Measurements from ENCODE around the gene ASS1.
"Not testable (repeated sequence)": the region's sequence is repeated elsewhere in the genome, so short reads cannot be mapped to it uniquely, and the experiment has no call there.

The ASS1 gene

GRCh38 chr9:130444565-130445221 is at the start of gene ASS1:
Gene ASS1, plus strand, starts transcription at chr9:130444961. Its CDS starts 7,268 bp downstream, at chr9:130452229.
- Mint-ChIP-seq H3K4me3 (peak within 1 kb of the TSS; percentile 35), H3K27ac (no peak within 1 kb of the TSS), H3K4me1 (ENCODE audit: low read depth) (peaks cover 7% of the 10 kb centered on the region), H3K9me3 (peaks cover 10% of the 10 kb centered on the region), H3K27me3 (peaks cover 57% of the 10 kb centered on the region), H3K36me3 (ENCODE audit: low read depth) (no peaks in the 10 kb centered on the region)
- peak; percentile 68 for DNase-seq

GRCh38 chr9:130395810-130396435 is 48.8 kb upstream of the ASS1 start:
- Mint-ChIP-seq H3K4me1 (ENCODE audit: low read depth) (no peaks in the 10 kb centered on the region), H3K27ac (no peak overlapping the region), H3K36me3 (ENCODE audit: low read depth) (no peaks in the 10 kb centered on the region), H3K4me3 (no peak overlapping the region), H3K27me3 (peaks cover 4% of the 10 kb centered on the region), H3K9me3 (no peaks in the 10 kb centered on the region)
- DNase-seq: no peak

GRCh38 chr9:130396581-130396980 is 48.2 kb upstream of the ASS1 start:
- no peaks in the 10 kb centered on the region for H3K9me3 Mint-ChIP-seq
- H3K4me1 Mint-ChIP-seq (ENCODE audit: low read depth): no peaks in the 10 kb centered on the region
- DNase-seq: no peak
- no peak overlapping the region for H3K4me3 Mint-ChIP-seq
- no peak overlapping the region for H3K27ac Mint-ChIP-seq
- peaks cover 4% of the 10 kb centered on the region for H3K27me3 Mint-ChIP-seq
- no peaks in the 10 kb centered on the region for H3K36me3 Mint-ChIP-seq (ENCODE audit: low read depth)

GRCh38 chr9:130398487-130399240 is 46.1 kb upstream of the ASS1 start:
- Mint-ChIP-seq H3K9me3 (no peaks in the 10 kb centered on the region), H3K4me3 (no peak overlapping the region), H3K27ac (no peak overlapping the region), H3K36me3 (ENCODE audit: low read depth) (no peaks in the 10 kb centered on the region), H3K4me1 (ENCODE audit: low read depth) (no peaks in the 10 kb centered on the region), H3K27me3 (no peaks in the 10 kb centered on the region)
- no peak for DNase-seq

- Mint-ChIP-seq H3K27me3 (no peaks in the 10 kb centered on the region), H3K36me3 (ENCODE audit: low read depth) (no peaks in the 10 kb centered on the region), H3K27ac (no peak overlapping the region), H3K9me3 (no peaks in the 10 kb centered on the region), H3K4me1 (ENCODE audit: low read depth) (no peaks in the 10 kb centered on the region), H3K4me3 (no peak overlapping the region)
- DNase-seq: no peak
Observed at GRCh38 chr9:130399768-130400167, 45.0 kb upstream of the ASS1 start.

GRCh38 chr9:130400870-130401269 is 43.9 kb upstream of the ASS1 start:
- no peaks in the 10 kb centered on the region for H3K9me3 Mint-ChIP-seq
- no peak overlapping the region for H3K27ac Mint-ChIP-seq
- no peak overlapping the region for H3K4me3 Mint-ChIP-seq
- DNase-seq: no peak
- no peaks in the 10 kb centered on the region for H3K4me1 Mint-ChIP-seq (ENCODE audit: low read depth)
- no peaks in the 10 kb centered on the region for H3K36me3 Mint-ChIP-seq (ENCODE audit: low read depth)
- no peaks in the 10 kb centered on the region for H3K27me3 Mint-ChIP-seq

GRCh38 chr9:130401742-130402141 is 43.0 kb upstream of the ASS1 start:
- H3K36me3 Mint-ChIP-seq (ENCODE audit: low read depth); H3K4me1 Mint-ChIP-seq (ENCODE audit: low read depth); H3K4me3 Mint-ChIP-seq; H3K9me3 Mint-ChIP-seq; H3K27ac Mint-ChIP-seq; DNase-seq; H3K27me3 Mint-ChIP-seq: not testable (repeated sequence)

GRCh38 chr9:130402243-130402642 is 42.5 kb upstream of the ASS1 start:
- H3K27me3 Mint-ChIP-seq: no peaks in the 10 kb centered on the region
- no peaks in the 10 kb centered on the region for H3K9me3 Mint-ChIP-seq
- no peak overlapping the region for H3K27ac Mint-ChIP-seq
- no peak for DNase-seq
- no peaks in the 10 kb centered on the region for H3K36me3 Mint-ChIP-seq (ENCODE audit: low read depth)
- no peaks in the 10 kb centered on the region for H3K4me1 Mint-ChIP-seq (ENCODE audit: low read depth)
- H3K4me3 Mint-ChIP-seq: no peak overlapping the region

- no peaks in the 10 kb centered on the region for H3K9me3 Mint-ChIP-seq
- no peak overlapping the region for H3K27ac Mint-ChIP-seq
- no peak overlapping the region for H3K4me3 Mint-ChIP-seq
- no peaks in the 10 kb centered on the region for H3K4me1 Mint-ChIP-seq (ENCODE audit: low read depth)
- no peaks in the 10 kb centered on the region for H3K27me3 Mint-ChIP-seq
- H3K36me3 Mint-ChIP-seq (ENCODE audit: low read depth): no peaks in the 10 kb centered on the region
- no peak for DNase-seq
Observed at GRCh38 chr9:130402645-130403440, 41.9 kb upstream of the ASS1 start.

- no peaks in the 10 kb centered on the region for H3K27me3 Mint-ChIP-seq
- no peaks in the 10 kb centered on the region for H3K9me3 Mint-ChIP-seq
- H3K4me1 Mint-ChIP-seq (ENCODE audit: low read depth): no peaks in the 10 kb centered on the region
- H3K36me3 Mint-ChIP-seq (ENCODE audit: low read depth): no peaks in the 10 kb centered on the region
- no peak overlapping the region for H3K27ac Mint-ChIP-seq
- no peak for DNase-seq
- H3K4me3 Mint-ChIP-seq: no peak overlapping the region
Observed at GRCh38 chr9:130405657-130406257, 39.0 kb upstream of the ASS1 start.

GRCh38 chr9:130406278-130406895 is 38.4 kb upstream of the ASS1 start:
- no peaks in the 10 kb centered on the region for H3K36me3 Mint-ChIP-seq (ENCODE audit: low read depth)
- H3K27me3 Mint-ChIP-seq: no peaks in the 10 kb centered on the region
- H3K27ac Mint-ChIP-seq: no peak overlapping the region
- no peaks in the 10 kb centered on the region for H3K9me3 Mint-ChIP-seq
- H3K4me3 Mint-ChIP-seq: no peak overlapping the region
- no peaks in the 10 kb centered on the region for H3K4me1 Mint-ChIP-seq (ENCODE audit: low read depth)
- no peak for DNase-seq

- H3K27me3 Mint-ChIP-seq: no peaks in the 10 kb centered on the region
- no peaks in the 10 kb centered on the region for H3K4me1 Mint-ChIP-seq (ENCODE audit: low read depth)
- no peak overlapping the region for H3K4me3 Mint-ChIP-seq
- DNase-seq: no peak
- no peaks in the 10 kb centered on the region for H3K9me3 Mint-ChIP-seq
- H3K36me3 Mint-ChIP-seq (ENCODE audit: low read depth): no peaks in the 10 kb centered on the region
- no peak overlapping the region for H3K27ac Mint-ChIP-seq
Observed at GRCh38 chr9:130407916-130408663, 36.7 kb upstream of the ASS1 start.

GRCh38 chr9:130408669-130409068 is 36.1 kb upstream of the ASS1 start:
- Mint-ChIP-seq H3K9me3 (no peaks in the 10 kb centered on the region), H3K4me3 (no peak overlapping the region), H3K36me3 (ENCODE audit: low read depth) (no peaks in the 10 kb centered on the region), H3K27ac (no peak overlapping the region), H3K4me1 (ENCODE audit: low read depth) (no peaks in the 10 kb centered on the region), H3K27me3 (no peaks in the 10 kb centered on the region)
- DNase-seq: no peak
